COLO668 (cell line): ENCODE measurements around the gene SESN2.

Experiments used
- DNase-seq: peaks from one replicate; lab custom pipeline; 2025; ENCODE audit not compliant: unreplicated experiment; lab: John Stamatoyannopoulos, UW

The SESN2 gene

GRCh38 chr1:28249013-28249865 lies 10.1 kb upstream of the SESN2 start:
- peak; percentile 48 for DNase-seq

- no peak for DNase-seq
These were observed 9.4 kb upstream of the SESN2 start for GRCh38 chr1:28249866-28250295.

GRCh38 chr1:28256197-28256827 lies 3.0 kb upstream of the SESN2 start:
- DNase-seq, result no peak

- no peak for DNase-seq
These were observed 1.6 kb upstream of the SESN2 start for GRCh38 chr1:28257736-28258135.

- DNase-seq, result no peak
These were observed 578 bp upstream of the SESN2 start for GRCh38 chr1:28258628-28259251.

GRCh38 chr1:28259934-28260802 lies 850 bp downstream of the SESN2 start:
- DNase-seq, result no peak

- DNase-seq, result no peak
These were observed 1.5 kb downstream of the SESN2 start for GRCh38 chr1:28260803-28261174.

- no peak for DNase-seq
These were observed 5.6 kb downstream of the SESN2 start for GRCh38 chr1:28264897-28265296.

GRCh38 chr1:28265577-28265976 lies 6.3 kb downstream of the SESN2 start:
- DNase-seq, result no peak

GRCh38 chr1:28266920-28267322 lies 7.6 kb downstream of the SESN2 start:
- no peak for DNase-seq

GRCh38 chr1:28267633-28268032 lies 8.3 kb downstream of the SESN2 start:
- DNase-seq, result no peak

GRCh38 chr1:28269529-28269928 lies 10.2 kb downstream of the SESN2 start:
- no peak for DNase-seq

GRCh38 chr1:28272215-28272852 lies 13.0 kb downstream of the SESN2 start:
- DNase-seq, result no peak

- no peak for DNase-seq
These were observed 14.0 kb downstream of the SESN2 start for GRCh38 chr1:28273216-28273860.

- DNase-seq, result no peak
These were observed 19.4 kb downstream of the SESN2 start for GRCh38 chr1:28278763-28279162.

- DNase-seq, result no peak
These were observed 20.4 kb downstream of the SESN2 start for GRCh38 chr1:28279721-28280120.

- no peak for DNase-seq
These were observed 21.2 kb downstream of the SESN2 start for GRCh38 chr1:28280501-28280900.

- no peak for DNase-seq
These were observed 21.7 kb downstream of the SESN2 start for GRCh38 chr1:28280977-28281381.

GRCh38 chr1:28281608-28282425 lies 22.5 kb downstream of the SESN2 start:
- no peak for DNase-seq
